HEK293T (cell line): ENCODE measurements around the gene TMEM134.
"Not testable (repeated sequence)": the region's sequence is repeated elsewhere in the genome, so short reads cannot be mapped to it uniquely, and the experiment has no call there.

Source experiments
- FOXK2 ChIP-seq: fragments of 450-650 bp; IDR thresholded peaks from 2 replicates; pipeline ENCODE4 v1.6.1; 2016; ENCODE audit warnings: mild to moderate bottlenecking
- HDGF ChIP-seq: fragments of 450-650 bp; IDR thresholded peaks from 2 replicates; pipeline ENCODE4 v1.6.1; 2017; ENCODE audit warnings: antibody characterized with exemption, borderline replicate concordance

DNA sequence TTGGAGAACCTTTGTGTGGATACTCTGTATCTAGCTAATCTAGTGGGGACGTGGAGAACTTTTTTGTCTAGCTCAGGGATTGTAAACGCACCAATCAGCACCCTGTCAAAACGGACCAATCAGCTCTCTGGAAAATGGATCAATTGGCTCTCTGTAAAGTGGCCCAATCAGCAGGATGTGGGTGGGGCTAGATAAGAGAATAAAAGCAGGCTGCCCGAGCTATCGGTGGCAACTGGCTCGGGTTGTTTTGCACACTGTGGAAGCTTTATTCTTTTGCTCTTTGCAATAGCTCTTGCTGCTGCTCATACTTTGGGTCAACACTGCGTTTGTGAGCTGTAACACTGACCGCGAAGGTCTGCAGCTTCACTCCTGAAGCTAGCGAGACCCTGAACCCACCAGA lies 7.6 kb upstream of the TMEM134 start:
- not testable (repeated sequence) for TF ChIP-seq FOXK2, HDGF
